Uterus (tissue), 2 donors: ENCODE measurements around the gene ZNF668.

Experiments
- CTCF ChIP-seq, 4 experiments: fragments of 200-600 bp in 2 of 4; fragments of 450-650 bp in 2 of 4; sonication (generic) in 2 of 4; IDR thresholded peaks; one replicate each; pipeline ENCODE4 v1.5.1; 2016 to 2019; ENCODE audit warnings: antibody characterized with exemption in 4 of 4, mild to moderate bottlenecking in 2 of 4, moderate library complexity in 1 of 4
- POLR2A ChIP-seq, 2 donors: fragments of 450-650 bp; IDR thresholded peaks; one replicate each; pipeline ENCODE4 v1.6.1; 2016; ENCODE audit warnings: antibody characterized with exemption in 2 of 2, mild to moderate bottlenecking in 1 of 2, moderate library complexity in 1 of 2

DNA sequence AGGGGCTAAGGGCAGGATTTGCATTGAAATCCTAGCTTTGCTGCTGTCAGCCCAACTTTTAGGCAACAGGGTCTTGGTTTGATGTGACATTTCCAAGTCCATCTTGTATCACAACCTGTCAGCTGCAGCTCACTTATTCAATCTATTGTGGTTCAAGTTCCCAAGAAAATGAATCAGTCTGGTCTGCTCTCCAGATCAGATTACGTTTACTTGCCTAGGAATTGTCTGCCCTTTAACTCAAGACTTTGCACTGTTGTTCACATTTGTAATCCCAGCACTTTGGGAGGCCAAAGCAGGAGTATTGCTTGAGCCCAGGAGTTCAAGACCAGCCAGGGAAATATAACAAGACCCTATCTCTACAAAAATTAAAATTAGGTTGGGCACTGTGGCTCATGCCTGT lies 30.7 kb downstream of the ZNF668 start:
- no peak for TF ChIP-seq CTCF (IDR thresholded peaks at IDR 0.05)
- TF ChIP-seq POLR2A (IDR thresholded peaks at IDR 0.05) = no peak
